ENCODE data around the gene SLC38A10.

SLC38A10 gene

DNA sequence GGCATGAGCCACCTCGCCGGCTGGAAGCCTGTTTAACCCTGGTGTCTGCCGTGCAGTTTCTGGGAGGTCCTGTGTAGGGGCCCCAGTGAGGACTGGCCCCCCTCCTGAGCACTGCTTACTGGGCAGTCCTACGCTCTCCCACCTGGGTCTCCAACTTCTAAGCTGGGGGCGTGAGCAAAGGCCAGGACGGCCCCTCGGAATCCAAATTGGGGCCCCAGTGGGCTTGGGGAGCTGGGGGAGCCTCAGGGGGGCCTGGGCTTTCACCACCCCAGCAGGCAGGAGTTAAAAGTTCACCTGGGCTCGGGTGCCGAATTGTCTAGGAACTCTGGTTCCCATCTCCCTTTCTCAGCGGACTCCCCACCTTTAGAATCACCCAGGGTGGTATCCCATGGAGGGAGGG lies 7.2 kb upstream of the SLC38A10 start:
- DNase-seq (ENCODE audit: low read depth): no peak
- H3K4me3 ChIP-seq (ENCODE audit: control insufficient read depth, low read depth, low read length): no peak overlapping the region
- no peak for TF ChIP-seq CTCF (conservative IDR thresholded peaks at IDR 0.05; ENCODE audit: control insufficient read depth, insufficient read depth, low read depth, low read length)

DNA sequence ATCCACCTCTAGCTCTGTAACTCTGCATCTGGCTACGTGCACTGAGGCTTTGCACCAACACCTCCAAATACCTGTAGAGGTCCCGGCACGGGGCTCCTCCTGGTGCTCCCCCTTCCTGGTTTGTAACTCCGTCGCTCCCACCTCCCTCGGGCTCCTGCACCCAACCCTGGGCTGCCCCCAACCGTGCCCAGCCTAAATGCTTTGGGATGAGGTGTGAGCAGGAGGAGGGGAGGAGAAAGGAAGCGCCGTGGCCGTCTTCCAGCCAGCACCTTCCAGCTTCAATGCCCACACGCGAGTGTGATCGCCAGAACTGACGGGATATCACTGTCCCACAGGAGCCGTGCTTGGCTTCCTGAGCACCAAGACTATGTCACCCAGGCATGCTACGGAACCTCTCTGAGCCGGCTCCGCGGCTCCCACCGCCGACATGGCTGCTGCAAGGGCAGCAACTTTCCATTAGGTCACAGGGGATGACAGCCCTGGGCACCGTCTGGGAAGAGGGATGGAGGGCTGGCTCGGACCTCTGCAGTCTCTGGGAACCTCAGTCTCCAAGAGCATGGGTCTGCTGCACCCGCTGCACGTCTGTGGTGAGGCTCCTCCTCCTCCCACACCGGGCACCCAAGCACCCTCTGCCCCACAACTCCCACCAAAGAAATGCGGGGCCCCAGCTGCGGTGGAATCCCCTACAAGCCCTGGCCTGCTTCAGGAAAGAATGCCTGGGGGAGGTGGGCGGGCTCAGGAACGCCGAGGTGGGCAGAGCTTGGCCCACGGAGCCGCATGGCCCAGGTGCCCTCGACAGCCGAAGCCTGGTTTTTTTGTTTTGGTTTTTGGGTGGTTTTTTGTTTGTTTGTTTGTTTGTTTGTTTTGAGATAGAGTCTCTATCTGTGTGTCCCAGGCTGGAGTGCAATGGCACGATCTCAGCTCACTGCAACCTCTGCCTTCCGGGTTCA lies 6.4 kb upstream of the SLC38A10 start:
- no peak for TF ChIP-seq CTCF (conservative IDR thresholded peaks at IDR 0.05; ENCODE audit: control insufficient read depth, insufficient read depth, low read depth, low read length)
- H3K4me3 ChIP-seq (ENCODE audit: control insufficient read depth, low read depth, low read length): no peak overlapping the region
- DNase-seq (ENCODE audit: low read depth): no peak

DNA sequence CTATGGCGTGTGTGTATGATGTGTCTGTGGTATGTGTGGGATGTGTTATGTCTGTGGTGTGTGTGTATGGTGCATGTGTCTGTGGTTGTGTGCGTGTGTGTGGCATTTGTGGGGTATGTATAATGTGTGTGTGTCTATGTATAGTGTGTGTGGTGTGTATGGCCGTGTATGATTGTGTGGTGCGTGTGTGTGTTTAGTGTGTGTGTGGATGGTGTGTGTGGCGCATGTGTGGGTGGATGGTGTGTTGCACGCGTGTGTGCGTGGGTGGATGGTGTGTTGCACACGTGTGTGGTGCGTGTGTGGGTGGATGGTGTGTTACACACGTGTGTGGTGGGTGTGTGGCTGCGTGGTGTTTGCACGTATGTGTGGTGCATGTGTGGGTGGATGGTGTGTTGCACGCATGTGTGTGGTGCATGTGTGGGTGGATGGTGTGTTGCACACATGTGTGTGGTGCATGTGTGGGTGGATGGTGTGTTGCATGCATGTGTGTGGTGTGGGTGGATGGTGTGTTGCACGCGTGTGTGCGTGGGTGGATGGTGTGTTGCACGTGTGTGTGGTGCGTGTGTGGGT lies 5.6 kb upstream of the SLC38A10 start:
- no peak for TF ChIP-seq CTCF (conservative IDR thresholded peaks at IDR 0.05; ENCODE audit: control insufficient read depth, insufficient read depth, low read depth, low read length)
- DNase-seq (ENCODE audit: low read depth): no peak
- H3K4me3 ChIP-seq (ENCODE audit: control insufficient read depth, low read depth, low read length): no peak overlapping the region

DNA sequence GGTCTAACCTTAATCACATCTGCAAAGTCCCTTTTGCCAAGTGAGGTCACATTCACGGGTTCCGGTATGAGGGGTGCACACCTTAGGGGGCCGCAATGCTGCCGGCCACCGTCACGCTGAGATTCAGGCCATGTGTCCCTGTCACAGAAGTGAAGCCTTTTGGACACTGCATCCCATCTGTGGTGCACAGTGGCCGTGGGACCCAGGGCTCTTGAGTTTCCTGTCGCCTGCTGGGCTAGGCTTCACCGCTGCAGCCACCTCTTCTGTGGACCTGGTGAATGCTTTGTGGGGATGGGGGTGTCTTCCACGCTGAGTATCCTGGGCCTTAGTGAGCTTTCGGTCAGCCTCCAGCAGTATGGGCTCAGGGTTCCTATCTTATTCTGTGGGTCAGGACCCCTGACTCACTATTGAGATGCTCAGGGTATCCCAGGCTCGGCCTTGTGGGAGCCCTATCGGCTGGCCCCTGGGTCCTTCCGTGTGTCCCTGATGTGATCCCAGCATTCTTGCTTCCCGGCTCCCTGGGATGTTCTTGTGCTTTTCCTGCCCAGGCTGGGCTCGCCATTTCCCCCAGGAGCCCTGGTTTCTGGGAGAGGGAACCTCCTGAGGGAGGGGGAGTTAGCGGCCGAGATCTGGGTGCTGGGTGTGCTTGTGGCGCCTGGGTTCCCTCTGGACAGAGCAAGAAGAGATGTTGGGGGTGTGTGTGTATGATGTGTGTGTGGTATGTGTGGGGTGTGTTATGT lies 4.9 kb upstream of the SLC38A10 start:
- H3K4me3 ChIP-seq (ENCODE audit: control insufficient read depth, low read depth, low read length): no peak overlapping the region
- no peak for DNase-seq (ENCODE audit: low read depth)
- no peak for TF ChIP-seq CTCF (conservative IDR thresholded peaks at IDR 0.05; ENCODE audit: control insufficient read depth, insufficient read depth, low read depth, low read length)

- DNase-seq (ENCODE audit: low read depth): no peak
- no peak for TF ChIP-seq CTCF (conservative IDR thresholded peaks at IDR 0.05; ENCODE audit: control insufficient read depth, insufficient read depth, low read depth, low read length)
- no peak overlapping the region for H3K4me3 ChIP-seq (ENCODE audit: control insufficient read depth, low read depth, low read length)
Observed at GRCh38 chr17:81298991-81299738, 4.1 kb upstream of the SLC38A10 start.

- no peak for TF ChIP-seq CTCF (conservative IDR thresholded peaks at IDR 0.05; ENCODE audit: control insufficient read depth, insufficient read depth, low read depth, low read length)
- DNase-seq (ENCODE audit: low read depth): no peak
- no peak overlapping the region for H3K4me3 ChIP-seq (ENCODE audit: control insufficient read depth, low read depth, low read length)
Observed at GRCh38 chr17:81298325-81298990, 3.4 kb upstream of the SLC38A10 start.

All from fibroblast of mammary gland (primary cell).